GM19099 (cell line): ENCODE data around the gene MT1M.

Source experiments
- POLR2A ChIP-seq: IDR thresholded peaks from 3 replicates; pipeline ENCODE4 v1.6.1; 2011; ENCODE audit warnings: low read depth; ENCODE audit not compliant: insufficient read length; ENCODE audit errors: extremely low read depth

MT1M gene

DNA sequence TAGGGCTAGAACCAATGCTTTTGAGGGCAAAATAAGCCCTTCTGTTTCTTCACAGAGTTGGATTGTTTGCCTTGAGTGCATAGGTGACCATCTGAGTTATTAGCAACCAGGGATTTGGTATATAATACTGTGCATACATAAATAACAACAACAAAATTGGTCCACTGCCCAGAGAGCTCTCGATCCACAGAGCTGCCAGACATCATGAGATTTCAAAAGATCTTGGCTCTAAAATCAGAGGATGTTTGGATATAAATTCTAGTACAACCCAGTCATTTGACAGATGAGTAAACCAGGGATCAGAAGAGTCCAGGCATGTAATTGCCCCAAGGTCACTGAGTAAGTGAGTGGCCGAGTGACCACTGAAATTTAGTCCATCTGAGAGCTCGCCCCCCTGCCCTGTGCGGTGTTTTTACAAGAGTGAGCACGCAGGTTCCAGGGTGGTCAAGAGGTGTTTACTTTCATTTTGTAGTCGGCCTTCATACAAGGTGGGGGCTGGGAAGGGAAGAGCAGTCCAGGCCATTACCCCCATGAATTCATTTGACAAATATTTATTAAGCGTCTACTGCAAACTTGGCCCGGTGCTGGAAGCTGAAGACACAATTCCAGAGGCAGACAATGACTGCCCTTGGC lies 25.9 kb upstream of the MT1M start:
- no peak for TF ChIP-seq POLR2A

DNA sequence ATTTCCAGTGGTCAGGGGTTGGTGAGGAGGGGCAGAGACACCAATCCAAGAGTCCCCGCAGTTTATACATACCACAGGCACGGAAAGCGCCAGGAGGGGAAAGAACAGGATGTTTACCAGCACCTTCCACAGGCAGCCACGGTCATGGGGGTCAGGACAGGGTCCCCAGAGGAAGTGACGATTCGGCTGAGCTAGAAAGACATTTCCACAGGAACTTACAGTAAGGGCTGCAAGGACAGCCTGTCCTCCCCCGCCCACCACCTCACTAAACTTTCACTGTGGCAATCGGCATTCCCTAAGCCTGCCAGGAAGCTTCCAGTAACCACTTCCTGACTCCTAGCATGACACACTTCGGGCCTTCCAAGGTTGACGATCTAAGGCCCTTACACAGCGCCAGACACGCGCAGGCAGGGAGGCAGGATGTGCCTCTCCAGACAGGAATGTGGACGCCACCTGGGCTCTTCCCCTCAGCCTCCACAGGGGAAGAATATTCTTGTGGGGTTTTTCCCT lies 25.3 kb upstream of the MT1M start:
- TF ChIP-seq POLR2A, result no peak

DNA sequence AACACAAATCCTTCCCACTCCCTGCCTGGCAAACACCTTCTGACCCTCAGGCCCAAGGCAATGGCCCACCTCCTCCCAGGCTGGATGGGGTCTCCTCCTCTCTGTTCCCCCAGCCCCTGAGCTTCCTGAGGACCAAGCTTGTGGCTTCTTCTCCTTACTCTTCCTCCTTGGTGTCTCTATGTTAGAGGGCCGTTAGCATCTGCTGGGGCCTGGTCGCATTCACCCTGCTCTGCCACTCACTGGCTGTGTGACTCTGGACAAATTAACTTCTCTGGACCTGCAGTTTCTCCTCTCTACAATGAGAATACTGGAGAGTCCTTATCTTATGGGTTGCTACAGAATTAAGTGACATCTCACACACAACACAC lies 24.8 kb upstream of the MT1M start:
- TF ChIP-seq POLR2A, result no peak

DNA sequence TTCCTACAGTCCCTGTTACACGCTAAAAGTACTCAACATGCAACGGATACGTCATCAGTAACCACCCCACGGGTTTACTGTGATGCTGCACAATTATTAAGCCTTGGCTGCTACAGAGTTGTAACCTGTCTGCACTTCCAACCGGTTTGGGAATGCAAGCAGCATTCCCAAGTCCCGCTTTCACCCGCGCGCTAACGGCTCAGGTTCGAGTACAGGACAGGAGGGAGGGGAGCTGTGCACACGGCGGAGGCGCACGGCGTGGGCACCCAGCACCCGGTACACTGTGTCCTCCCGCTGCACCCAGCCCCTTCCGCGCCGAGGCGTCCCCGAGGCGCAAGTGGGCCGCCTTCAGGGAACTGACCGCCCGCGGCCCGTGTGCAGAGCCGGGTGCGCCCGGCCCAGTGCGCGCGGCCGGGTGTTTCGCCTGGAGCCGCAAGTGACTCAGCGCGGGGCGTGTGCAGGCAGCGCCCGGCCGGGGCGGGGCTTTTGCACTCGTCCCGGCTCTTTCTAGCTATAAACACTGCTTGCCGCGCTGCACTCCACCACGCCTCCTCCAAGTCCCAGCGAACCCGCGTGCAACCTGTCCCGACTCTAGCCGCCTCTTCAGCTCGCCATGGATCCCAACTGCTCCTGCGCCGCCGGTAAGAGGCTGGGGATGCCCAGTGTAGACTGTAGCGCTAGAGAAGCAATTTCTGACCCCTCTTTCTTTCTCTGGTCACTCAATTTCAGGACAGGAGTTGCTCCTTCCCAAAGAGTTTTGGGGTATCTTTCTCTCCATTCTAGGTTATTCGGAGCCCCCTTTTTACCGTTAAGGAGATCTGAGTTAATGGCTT lies 24.2 kb upstream of the MT1M start, which contains the start of gene MT2A:
Gene MT2A (plus strand): TSS at position 542 of the 833 bp plus-strand sequence. CDS start 72 bp downstream, at position 614.
- TF ChIP-seq POLR2A, result peak; percentile 79

DNA sequence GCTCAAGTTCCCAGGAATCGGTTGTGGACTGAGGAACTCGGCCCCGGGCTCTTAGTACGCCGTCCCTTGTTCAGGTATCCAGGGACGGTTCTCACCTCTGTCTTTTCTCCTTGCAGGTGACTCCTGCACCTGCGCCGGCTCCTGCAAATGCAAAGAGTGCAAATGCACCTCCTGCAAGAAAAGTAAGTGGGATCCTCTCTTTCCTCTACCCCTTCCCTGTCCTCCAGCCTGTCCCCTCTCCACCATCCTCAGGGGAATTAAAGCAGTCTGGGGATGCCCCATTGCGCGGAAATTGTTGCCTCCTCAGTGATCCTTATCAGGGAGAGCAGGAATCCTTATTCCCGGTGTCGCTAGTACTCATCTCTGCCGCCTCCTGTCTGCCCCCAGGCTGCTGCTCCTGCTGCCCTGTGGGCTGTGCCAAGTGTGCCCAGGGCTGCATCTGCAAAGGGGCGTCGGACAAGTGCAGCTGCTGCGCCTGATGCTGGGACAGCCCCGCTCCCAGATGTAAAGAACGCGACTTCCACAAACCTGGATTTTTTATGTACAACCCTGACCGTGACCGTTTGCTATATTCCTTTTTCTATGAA lies 23.5 kb upstream of the MT1M start:
- no peak for TF ChIP-seq POLR2A

DNA sequence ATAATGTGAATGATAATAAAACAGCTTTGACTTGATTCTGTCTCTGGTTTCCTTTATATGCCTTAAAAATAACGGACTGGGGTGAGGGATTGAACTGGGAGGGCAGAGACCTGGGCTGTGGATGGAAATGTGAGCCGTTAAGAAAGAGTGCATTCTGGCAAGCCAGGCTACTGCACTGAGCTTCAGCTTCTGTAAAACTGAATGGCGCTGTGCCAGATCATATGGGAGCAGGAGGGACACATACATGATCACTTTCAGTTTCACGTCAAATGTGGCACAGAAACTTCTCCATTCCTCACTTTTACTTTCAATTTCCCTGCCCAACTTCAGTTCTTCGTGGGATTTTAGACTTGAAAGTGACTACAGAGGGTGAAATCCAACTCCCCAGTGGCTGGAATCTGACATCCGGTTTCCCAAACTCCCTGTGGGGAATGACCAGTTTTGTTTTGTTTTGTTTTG lies 23.0 kb upstream of the MT1M start:
- TF ChIP-seq POLR2A, result peak; percentile 37

DNA sequence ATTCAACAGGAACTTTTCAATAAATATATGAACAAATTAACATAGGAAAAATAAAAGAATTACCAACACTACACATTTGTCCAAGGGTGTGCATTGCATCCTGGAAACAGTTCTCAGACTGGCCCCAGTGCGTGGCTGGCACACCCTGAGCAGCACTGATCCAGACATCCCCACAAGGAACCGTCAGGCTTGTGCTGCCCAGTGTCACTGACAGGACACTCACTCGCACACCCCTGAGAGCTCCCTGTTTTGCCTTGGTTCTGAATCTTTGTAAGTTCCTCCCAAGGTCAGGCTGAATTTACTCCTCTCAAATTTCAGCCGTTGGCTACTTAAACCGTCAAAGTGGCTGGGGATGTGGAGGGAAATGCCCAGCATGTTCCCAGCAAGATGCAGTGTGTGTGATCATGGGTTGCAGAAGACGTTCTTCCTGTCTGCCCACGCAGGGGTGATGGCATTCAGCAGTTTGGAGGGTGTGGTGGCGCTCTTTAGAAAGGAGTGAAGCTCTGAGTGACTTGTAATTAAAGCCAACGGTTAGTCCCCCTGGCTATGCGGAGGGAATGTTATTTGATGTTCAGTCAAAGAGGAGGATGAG lies 22.3 kb upstream of the MT1M start:
- peak; percentile 42 for TF ChIP-seq POLR2A

DNA sequence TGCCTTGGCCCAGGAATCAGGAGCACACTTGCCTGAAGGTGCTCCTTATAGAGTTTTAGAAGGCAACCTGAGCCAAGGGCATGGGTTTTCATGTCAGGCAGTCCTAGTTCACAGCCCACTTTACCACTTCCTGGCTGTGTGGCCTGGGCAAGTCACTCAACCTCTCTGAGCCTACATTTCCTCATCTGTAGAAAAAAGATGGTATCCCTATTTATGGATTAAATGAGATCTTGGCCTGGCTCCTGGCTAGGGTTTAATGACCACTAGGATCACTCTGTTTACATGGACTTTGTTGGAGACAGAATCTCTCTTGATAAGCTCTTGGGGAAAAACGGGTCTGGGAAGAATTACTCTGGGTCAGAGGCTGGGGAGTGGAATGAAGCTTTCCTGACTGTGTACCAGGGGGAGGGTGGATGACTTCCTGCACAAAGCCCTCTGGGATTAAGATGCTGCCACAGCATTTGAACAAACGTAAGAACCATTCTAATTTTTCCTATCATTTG lies 21.8 kb upstream of the MT1M start:
- no peak for TF ChIP-seq POLR2A

DNA sequence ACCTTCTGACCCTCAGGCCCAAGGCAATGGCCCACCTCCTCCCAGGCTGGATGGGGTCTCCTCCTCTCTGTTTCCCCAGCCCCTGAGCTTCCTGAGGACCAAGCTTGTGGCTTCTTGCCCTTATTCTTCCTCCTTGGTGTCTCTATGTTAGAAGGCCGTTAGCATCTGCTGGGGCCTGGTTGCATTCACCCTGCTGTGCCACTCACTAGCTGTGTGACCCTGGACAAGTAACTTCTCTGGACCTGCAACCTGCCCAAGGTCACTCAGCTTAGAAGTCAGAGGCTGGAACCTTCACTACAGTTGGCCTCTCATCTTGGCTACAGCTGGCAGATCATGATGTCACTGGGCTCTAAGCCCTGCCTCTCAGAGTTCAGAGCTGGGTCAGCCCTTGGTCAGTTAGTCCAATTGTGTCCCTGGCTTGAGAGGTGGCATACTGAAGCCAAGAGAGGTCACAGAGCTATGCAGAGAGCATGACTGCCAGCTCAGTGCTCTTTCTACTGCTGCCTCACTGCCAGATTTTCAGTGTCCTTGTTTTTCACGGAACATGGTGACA lies 21.1 kb upstream of the MT1M start:
- no peak for TF ChIP-seq POLR2A

DNA sequence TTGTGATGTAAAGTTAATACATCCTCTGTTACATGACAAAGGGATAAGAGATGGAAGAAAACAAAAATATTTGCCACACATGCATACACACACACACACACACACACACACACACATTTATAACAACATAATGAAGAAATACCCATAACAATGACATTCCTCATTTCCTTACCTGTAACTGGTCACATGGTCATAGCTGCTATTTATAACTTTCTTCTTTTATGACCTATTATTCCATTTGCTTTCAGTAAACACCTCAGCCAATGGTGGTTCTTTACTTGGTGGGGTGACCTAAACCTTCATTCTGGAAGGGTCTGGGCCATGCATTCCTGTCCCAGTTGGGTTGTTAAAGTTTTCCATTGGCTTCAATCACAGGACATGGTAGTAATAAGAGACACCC lies 18.8 kb upstream of the MT1M start:
- no peak for TF ChIP-seq POLR2A

DNA sequence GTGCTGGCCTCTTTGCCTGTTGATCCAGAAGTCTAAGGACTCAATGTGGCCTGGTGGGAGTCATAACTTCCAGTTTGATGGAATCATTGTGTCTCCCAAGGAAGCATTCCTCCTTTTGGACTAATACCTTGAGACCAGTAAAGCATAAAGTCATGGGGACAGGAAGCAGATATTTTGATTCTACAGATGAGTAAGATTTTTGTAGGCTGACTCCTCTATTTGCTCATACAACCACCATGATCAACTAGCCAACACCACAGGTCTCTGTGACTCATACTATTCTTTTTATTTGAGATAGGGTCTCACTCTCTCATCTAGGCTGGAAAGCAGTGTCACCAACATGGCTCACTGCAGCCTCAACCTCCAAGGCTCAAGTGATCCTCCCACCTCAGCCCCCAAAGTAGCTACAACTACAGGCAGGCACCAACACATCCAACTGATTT lies 17.9 kb upstream of the MT1M start:
- TF ChIP-seq POLR2A, result no peak

DNA sequence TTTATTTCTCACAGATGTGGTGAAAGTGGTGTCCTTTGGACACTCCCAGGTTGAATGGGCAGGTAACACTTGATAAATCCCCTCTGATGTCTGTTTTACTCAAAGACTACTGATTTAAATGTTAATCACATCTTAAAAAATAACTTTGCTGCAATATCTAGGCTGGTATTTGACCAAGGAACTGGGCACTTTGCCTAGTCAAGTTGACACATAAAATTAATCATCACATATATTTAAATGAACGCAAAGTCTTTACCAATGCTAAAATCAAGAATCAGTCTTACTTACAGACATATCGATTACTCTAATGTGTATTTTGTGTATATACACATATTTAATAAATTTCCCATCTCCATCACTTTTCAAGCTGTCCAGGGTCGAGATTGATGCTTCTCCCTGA lies 17.1 kb upstream of the MT1M start:
- no peak for TF ChIP-seq POLR2A

DNA sequence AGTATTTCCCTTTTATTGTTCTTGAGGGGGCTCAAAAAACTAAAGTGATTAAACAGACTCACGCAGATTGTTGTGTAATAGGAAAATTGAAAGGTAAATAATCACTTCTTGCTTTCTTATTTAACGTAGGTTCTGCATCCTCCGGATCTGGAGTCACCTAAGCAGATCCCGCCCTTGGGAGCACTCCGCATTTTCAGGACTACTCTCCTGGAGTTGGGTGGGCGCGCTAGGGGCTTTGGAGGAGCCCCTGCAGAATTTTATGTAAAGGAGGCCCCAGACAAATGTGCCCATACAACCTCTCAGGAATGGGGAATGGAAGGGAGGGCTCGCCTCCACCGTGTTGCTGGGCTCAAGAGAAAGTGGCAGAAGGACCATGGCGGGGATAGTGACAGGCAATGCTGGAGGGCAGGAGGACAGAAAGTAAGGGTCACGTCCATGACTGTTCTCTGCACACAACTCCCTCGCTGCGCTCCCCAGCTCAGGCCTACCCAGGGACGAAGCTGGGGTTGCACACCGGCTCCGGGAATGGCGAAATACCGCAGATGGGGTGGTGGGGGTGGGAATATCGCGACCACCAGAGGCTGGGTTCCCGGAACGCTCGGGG lies 15.7 kb upstream of the MT1M start:
- TF ChIP-seq POLR2A, result no peak

DNA sequence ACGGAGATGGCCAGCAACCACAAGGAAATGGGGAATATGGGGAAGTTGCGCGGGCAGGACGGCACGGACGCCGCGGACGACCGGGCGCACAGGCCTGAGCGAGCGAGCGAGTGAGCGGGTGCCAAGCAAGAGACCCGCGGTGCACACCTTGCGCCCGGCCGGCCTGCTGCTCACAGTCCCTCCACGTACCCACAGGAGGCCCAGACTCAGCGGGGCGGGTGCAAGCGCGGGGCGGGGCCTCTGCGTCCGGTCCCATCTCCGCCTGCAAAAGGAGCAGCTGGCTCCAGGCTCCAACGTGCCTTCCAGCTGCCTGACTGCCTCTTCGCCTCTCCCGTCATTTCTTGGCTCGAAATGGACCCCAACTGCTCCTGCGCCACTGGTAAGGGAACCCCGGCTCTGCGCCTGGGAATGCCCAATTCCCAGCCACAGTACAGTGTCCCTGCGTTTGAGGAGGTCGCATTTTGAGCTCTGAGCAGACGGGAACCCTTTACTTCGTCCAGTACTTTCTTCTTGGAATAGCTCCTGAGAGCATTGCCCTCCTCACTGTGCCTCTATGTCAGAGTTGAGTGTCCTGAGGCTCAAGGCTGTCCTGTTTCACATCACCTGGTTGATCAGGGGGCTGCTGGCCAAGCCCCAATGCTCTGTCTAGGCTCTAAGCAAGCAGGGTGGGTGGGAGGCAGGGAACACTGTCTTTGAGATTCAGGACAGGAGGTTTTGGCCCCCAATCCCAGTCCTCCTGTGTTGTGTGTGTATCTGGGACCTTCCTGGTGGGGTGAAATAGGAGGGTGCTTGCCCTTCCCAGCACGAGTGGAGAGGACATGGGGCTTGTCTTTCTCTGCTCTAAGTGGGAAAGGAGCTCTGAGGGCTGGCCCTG lies 15.0 kb upstream of the MT1M start:
- no peak for TF ChIP-seq POLR2A

DNA sequence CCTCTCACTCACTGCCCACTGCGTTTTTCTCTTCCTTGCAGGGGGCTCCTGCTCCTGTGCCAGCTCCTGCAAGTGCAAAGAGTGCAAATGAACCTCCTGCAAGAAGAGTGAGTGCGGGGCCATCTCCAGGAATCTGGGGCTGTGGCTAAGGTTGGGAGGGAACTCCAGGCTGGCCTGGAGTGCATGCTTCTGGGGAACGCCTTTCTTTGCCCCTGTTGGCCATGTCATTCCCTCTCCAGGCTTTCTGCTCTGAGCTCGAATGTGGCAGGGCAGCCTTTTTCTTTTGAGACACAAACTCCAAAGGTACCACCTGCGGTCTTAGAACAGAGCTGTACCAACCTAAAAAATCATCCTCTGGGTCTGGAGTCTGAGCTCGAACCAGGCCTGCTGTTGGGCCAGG lies 14.3 kb upstream of the MT1M start:
- no peak for TF ChIP-seq POLR2A
